ENCODE data around the gene RAD21L1.

The RAD21L1 gene

DNA sequence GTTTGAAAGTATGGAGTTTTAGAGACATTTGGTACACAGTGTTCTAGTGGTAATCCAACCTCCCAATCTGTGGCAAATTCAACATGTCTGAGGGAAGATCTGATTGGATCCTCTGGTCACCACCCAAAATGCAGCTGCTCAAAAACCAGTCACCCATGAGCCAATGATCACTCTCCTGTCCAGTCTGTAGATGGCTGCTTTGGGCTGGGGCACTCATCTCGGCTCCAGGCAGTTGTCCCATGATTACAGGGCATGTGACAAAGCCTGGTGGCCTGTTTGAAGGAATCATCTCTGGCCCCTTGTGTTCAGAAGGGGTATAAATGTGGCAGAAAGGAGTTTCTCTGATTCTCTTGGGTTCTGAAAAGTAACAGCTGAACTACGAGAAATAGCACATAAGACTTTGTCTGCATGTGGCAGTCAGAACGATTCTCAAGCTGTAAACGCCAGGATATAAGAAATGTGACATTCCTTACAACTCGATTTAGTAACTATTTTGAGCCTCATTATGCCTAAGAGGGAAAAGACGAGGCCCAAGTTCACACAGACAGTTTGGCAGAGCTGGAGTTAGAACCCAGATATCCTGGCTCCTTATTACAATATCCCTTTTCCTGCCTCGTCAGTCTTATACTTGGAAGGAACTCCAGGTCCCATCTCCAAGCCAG, 26.5 kb upstream of the RAD21L1 start:
- no peak overlapping the region for H3K27ac ChIP-seq
- no peak for TF ChIP-seq CTCF (conservative IDR thresholded peaks at IDR 0.05)

GRCh38 chr20:1199964-1200363, 25.9 kb upstream of the RAD21L1 start:
- TF ChIP-seq CTCF (conservative IDR thresholded peaks at IDR 0.05): no peak

DNA sequence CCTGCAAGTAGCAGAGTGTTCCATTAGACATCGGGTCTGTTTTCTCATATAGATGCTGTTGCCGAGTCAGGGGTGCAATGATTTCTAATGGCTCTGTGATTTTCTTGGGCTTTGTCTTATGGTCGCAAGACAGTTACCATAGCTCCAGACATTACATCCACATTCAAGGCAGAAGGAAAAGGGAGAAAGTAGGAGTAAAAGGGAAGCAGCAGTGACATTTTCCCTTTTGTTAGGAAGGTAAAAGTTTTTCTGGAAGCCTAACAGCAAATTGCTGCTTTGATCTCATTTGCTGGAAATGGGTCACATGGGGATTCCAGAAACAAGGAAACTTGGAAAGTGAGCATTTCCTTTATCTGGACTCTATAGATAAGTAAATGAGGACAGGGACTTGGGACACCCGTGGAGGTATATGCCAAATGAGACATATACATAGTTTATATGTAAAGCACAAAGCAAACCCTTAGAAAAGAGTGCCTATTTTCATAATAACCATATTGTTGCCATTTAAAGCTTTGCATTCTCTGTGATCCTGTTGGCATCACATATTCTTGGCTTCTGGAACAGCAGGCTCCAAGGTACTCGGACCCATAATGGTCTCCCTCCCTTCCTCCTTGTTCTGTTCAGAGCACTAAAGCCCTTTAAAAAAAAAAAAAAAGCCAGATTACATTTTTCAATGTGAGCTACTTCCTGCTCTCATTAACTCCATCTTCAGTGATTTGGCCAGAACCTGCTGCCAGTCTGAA, 22.9 kb upstream of the RAD21L1 start, which contains the start of gene C20orf202:
Gene C20orf202 (plus strand): TSS at position 693 of the 743 bp plus-strand sequence. CDS start 132 bp downstream, outside the sequence.
- no peak within 1 kb of the TSS for H3K27ac ChIP-seq
- TF ChIP-seq CTCF (conservative IDR thresholded peaks at IDR 0.05): no peak

More at GRCh38 chr20:1199964-1200363, 25.9 kb upstream of the RAD21L1 start:
- no peak overlapping the region for H3K27ac ChIP-seq

DNA sequence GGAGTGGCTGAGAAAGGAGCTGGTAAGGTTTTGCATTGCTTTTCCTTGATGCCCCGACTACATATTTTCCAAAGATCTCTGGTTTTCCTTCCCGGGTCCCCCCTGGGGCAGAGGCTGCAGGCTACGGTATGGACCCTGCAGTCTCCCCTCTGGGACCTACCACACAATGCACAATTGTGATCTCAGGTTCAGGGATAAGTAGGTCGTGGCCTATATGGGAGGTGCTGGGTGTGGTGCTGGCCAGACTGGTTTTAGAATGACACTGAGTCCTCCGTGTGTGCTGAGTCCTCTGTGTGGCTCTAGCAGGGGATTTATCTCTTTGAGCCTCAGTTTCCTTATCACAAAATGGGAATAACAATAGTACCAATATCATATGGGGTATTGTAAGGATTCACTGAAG, 22.2 kb upstream of the RAD21L1 start:
- no peak for TF ChIP-seq CTCF (conservative IDR thresholded peaks at IDR 0.05)
- H3K27ac ChIP-seq: no peak overlapping the region

DNA sequence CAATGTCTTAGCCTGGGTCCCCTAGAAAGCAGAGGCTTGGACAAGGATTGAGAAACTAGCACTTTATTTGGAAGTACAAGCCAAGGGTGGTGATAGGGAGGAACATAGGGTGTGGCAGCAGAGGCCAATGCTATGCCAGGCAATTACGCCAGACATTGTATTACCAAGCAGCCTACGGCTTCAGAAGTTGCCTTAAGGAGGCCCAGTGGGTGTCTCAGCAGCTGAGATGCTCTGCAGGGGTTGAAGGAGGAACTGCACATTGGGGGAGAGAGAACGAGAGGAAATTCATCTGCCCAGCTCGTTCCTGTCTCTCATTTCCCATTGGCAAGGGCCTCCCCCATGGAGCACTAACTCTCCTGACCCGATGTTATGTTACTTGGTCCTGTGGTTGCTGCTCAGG, 21.7 kb upstream of the RAD21L1 start:
- TF ChIP-seq CTCF (conservative IDR thresholded peaks at IDR 0.05): no peak
- no peak overlapping the region for H3K27ac ChIP-seq

- no peak for TF ChIP-seq CTCF (conservative IDR thresholded peaks at IDR 0.05)
- no peak overlapping the region for H3K27ac ChIP-seq
These were observed 21.3 kb upstream of the RAD21L1 start for GRCh38 chr20:1204576-1204975.

GRCh38 chr20:1205802-1206201, 20.0 kb upstream of the RAD21L1 start:
- no peak overlapping the region for H3K27ac ChIP-seq
- no peak for TF ChIP-seq CTCF (conservative IDR thresholded peaks at IDR 0.05)
